Thyroid gland (tissue), 4 donors: ENCODE data around the gene LRRC4C.
A peak's percentile ranks its signal among the peaks of the same experiment; 100 is the strongest.

Experiments
- POLR2A ChIP-seq, 2 donors: fragments of 450-650 bp; IDR thresholded peaks; one replicate each; pipeline ENCODE4 v1.6.1; 2017; ENCODE audit warnings: antibody characterized with exemption in 2 of 2, mild to moderate bottlenecking in 2 of 2, moderate library complexity in 1 of 2
- TF ChIP-seq, protein P1 (sequence below), 6 experiments: fragments of 200-600 bp in 3 of 6; fragments of 450-650 bp in 3 of 6; sonication (generic) in 3 of 6; IDR thresholded peaks; one replicate each; pipeline ENCODE4 v1.5.1; 2016 to 2019; ENCODE audit warnings: antibody characterized with exemption in 6 of 6, mild to moderate bottlenecking in 2 of 6, inconsistent platforms in 1 of 6, moderate library complexity in 1 of 6

DNA sequence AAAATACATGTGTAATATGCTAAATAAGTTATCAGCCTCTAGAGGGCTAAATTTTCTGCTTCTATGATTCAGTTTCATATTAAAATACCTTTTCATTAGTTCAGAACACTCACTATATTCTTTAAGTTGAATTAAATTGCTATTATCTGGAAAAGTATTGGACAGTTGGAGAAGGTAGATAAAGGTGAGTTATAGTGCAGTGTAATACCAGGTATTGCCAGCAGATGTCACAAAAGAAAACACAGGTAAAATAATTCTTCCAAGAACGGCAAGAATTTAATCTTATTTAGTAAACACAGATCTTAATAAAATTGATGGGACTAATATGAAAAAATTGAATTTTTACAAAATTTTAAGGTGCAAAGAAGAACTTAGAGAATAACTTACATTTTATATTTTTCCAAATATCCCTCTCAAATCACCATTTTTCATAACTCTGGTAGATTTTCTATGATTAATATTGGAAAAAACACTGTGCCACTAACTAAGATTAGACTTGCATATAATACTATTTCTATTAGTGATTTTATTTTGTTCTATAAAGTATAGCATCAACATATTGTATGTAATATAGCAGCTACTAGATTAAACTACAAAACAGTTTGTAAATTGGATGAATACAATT, 1.7 kb upstream of the LRRC4C start:
- TF ChIP-seq, protein P1, sequence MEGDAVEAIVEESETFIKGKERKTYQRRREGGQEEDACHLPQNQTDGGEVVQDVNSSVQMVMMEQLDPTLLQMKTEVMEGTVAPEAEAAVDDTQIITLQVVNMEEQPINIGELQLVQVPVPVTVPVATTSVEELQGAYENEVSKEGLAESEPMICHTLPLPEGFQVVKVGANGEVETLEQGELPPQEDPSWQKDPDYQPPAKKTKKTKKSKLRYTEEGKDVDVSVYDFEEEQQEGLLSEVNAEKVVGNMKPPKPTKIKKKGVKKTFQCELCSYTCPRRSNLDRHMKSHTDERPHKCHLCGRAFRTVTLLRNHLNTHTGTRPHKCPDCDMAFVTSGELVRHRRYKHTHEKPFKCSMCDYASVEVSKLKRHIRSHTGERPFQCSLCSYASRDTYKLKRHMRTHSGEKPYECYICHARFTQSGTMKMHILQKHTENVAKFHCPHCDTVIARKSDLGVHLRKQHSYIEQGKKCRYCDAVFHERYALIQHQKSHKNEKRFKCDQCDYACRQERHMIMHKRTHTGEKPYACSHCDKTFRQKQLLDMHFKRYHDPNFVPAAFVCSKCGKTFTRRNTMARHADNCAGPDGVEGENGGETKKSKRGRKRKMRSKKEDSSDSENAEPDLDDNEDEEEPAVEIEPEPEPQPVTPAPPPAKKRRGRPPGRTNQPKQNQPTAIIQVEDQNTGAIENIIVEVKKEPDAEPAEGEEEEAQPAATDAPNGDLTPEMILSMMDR (IDR thresholded peaks at IDR 0.05) = peak; percentile 47 to 85 (median 77)
- TF ChIP-seq POLR2A (IDR thresholded peaks at IDR 0.05) = no peak
